GM23338 (cell line): Measurements from ENCODE around the gene MPV17. TPM values are rescaled to one million over a fixed set of nuclear protein-coding genes. Genes with fewer than 3 reads are reported as not detected.

Source experiments
- ATAC-seq: fragments of 200-7000 bp; cut with Tn5 transposase; 3 replicates; pipeline ENCODE4 v1.9.1; 2020
- DNase-seq: peaks from one replicate; pipeline ENCODE4 v3.0.0-alpha.2; 2015; ENCODE audit warnings: low spot score
- H2AFZ ChIP-seq: fragments of 200-600 bp; sonication (generic); 2 replicates; pipeline ENCODE4 v1.8.0; 2016; ENCODE audit warnings: antibody characterized with exemption, mild to moderate bottlenecking, moderate library complexity
- H3F3A ChIP-seq: fragments of 200-600 bp; sonication (generic); replicated peaks from 2 replicates; pipeline ENCODE4 v1.8.0; 2017; ENCODE audit warnings: antibody characterized with exemption, mixed run types, low read depth
- H3K27ac ChIP-seq: fragments of 200-600 bp; sonication (generic); 2 replicates; pipeline ENCODE4 v1.6.1; 2016; ENCODE audit warnings: low read depth
- H3K27me3 ChIP-seq: fragments of 200-600 bp; sonication (generic); 2 replicates; pipeline ENCODE4 v1.8.0; 2016; ENCODE audit warnings: mild to moderate bottlenecking, mixed run types, moderate library complexity; ENCODE audit not compliant: insufficient read depth
- H3K36me3 ChIP-seq: fragments of 200-600 bp; sonication (generic); 2 replicates; pipeline ENCODE4 v1.8.0; 2016; ENCODE audit warnings: mild to moderate bottlenecking; ENCODE audit not compliant: insufficient read depth
- H3K4me1 ChIP-seq: fragments of 200-600 bp; sonication (generic); 2 replicates; pipeline ENCODE4 v1.8.0; 2016; ENCODE audit warnings: mild to moderate bottlenecking, moderate library complexity; ENCODE audit not compliant: insufficient read depth
- H3K4me2 ChIP-seq: fragments of 200-600 bp; sonication (generic); 2 replicates; pipeline ENCODE4 v1.7.1; 2017; ENCODE audit warnings: mixed run types
- H3K4me3 ChIP-seq: fragments of 200-600 bp; sonication (generic); 2 replicates; pipeline ENCODE4 v1.6.1; 2016; ENCODE audit warnings: mixed run types
- H3K79me2 ChIP-seq: fragments of 200-600 bp; sonication (generic); replicated peaks from 2 replicates; pipeline ENCODE4 v1.8.0; 2017; ENCODE audit warnings: mild to moderate bottlenecking; ENCODE audit not compliant: insufficient read depth
- H3K9me2 ChIP-seq: fragments of 200-600 bp; sonication (generic); 2 replicates; pipeline ENCODE4 v1.8.0; 2017; ENCODE audit not compliant: insufficient read depth
- H4K20me1 ChIP-seq: fragments of 200-600 bp; sonication (generic); replicated peaks from 2 replicates; pipeline ENCODE4 v1.8.0; 2017; ENCODE audit warnings: mild to moderate bottlenecking; ENCODE audit not compliant: insufficient read depth
- H3K27ac Mint-ChIP-seq: 2 replicates; pipeline ENCODE4 v1.8.0; 2020; ENCODE audit warnings: inconsistent platforms, mild to moderate bottlenecking, moderate library complexity, mixed read lengths
- H3K27me3 Mint-ChIP-seq: 3 replicates; pipeline ENCODE4 v1.8.0; 2022; ENCODE audit warnings: low read depth, mild to moderate bottlenecking, moderate library complexity, mixed read lengths, inconsistent platforms; ENCODE audit not compliant: insufficient read depth, poor library complexity
- H3K36me3 Mint-ChIP-seq: 3 replicates; pipeline ENCODE4 v1.8.0; 2021; ENCODE audit warnings: low read depth, mild to moderate bottlenecking, inconsistent platforms, moderate library complexity, mixed read lengths
- H3K4me1 Mint-ChIP-seq: 3 replicates; pipeline ENCODE4 v1.8.0; 2020; ENCODE audit warnings: mild to moderate bottlenecking, inconsistent platforms, mixed read lengths
- H3K4me3 Mint-ChIP-seq: 3 replicates; pipeline ENCODE4 v1.8.0; 2021; ENCODE audit warnings: moderate library complexity, mild to moderate bottlenecking, inconsistent platforms, mixed read lengths
- H3K9me3 Mint-ChIP-seq: 3 replicates; pipeline ENCODE4 v1.8.0; 2020; ENCODE audit warnings: moderate library complexity, mild to moderate bottlenecking, inconsistent platforms, mixed read lengths
- CREB1 ChIP-seq: fragments of 250-450 bp; sonication (Bioruptor Pico); IDR thresholded peaks from 2 replicates; pipeline ENCODE4 v1.5.0; 2020; ENCODE audit warnings: low read depth, mild to moderate bottlenecking, moderate library complexity
- CTCF ChIP-seq, 2 experiments: fragments of 200-600 bp in 1 of 2; sonication (generic) in 1 of 2; conservative IDR thresholded peaks; 2 replicates each; pipeline versions ENCODE4 v1.5.1 to v1.6.1; 2016 to 2017; ENCODE audit warnings: antibody characterized with exemption in 2 of 2, low read depth in 2 of 2, mild to moderate bottlenecking in 2 of 2, moderate library complexity in 1 of 2
- NANOG ChIP-seq: IDR thresholded peaks from 2 replicates; pipeline ENCODE4 v1.6.1; 2016; ENCODE audit warnings: antibody characterized with exemption, borderline replicate concordance
- POLR2AphosphoS5 ChIP-seq: IDR thresholded peaks from 2 replicates; pipeline ENCODE4 v1.6.1; 2016; ENCODE audit warnings: antibody characterized with exemption, low read depth
- REST ChIP-seq: IDR thresholded peaks from one replicate; pipeline ENCODE4 v1.6.1; 2018; ENCODE audit warnings: antibody characterized with exemption; ENCODE audit not compliant: unreplicated experiment
- ZNF114 ChIP-seq: fragments of 250-450 bp; sonication (Bioruptor Pico); IDR thresholded peaks from 2 replicates; pipeline ENCODE4 v1.5.0; 2020; ENCODE audit warnings: mild to moderate bottlenecking, moderate library complexity
- polyA plus RNA-seq: library from polyadenylated mRNA; unstranded; fragments of >200 nt; fragmentation: Nextera tagmentation; extraction: Ambion mirVana; gene quantifications from 2 replicates; pipeline ENCODE4 v1.2.1, GENCODE V29; 2016
- total RNA-seq: library from RNA; depleted of rRNA; stranded (reverse); fragments of >200 nt; shearing (Covaris generic); gene quantifications from 2 replicates; pipeline ENCODE4 v1.2.3, GENCODE V29; 2014
- TF ChIP-seq, protein P1 (sequence below): IDR thresholded peaks from 2 replicates; pipeline ENCODE4 v1.6.1; 2016; ENCODE audit warnings: antibody characterized with exemption

MPV17 gene
- total and polyA plus RNA-seq, 2 experiments from 2014 or later = 52.5 to 94.2 TPM

- TF ChIP-seq CTCF (conservative IDR thresholded peaks at IDR 0.05; ENCODE audit: low read depth in 2 of 2) (no peak), NANOG (no peak), ZNF114 (CRISPR knock-in tag) (no peak)
These were observed 40.0 kb upstream of the MPV17 start (continued) for GRCh38 chr2:27362678-27363420.

GRCh38 chr2:27356382-27357181 is 33.7 kb upstream of the MPV17 start, which contains the start of gene GTF3C2:
Gene GTF3C2, minus strand, starts transcription at chr2:27356764. Its CDS starts 13,210 bp downstream, at chr2:27343554.
- Histone ChIP-seq H3K27ac (peak within 1 kb of the TSS; percentile 97), H2AFZ (peak within 1 kb of the TSS; percentile 66; the same call in 1 of the 2 replicates), H3K36me3 (no peaks in the 10 kb centered on the region), H3F3A (peaks cover 13% of the 10 kb centered on the region), H3K79me2 (peaks cover 59% of the 10 kb centered on the region), H3K4me2 (peak within 1 kb of the TSS; percentile 85), H3K4me1 (peaks cover 49% of the 10 kb centered on the region), H3K27me3 (no peaks in the 10 kb centered on the region), H3K4me3 (peak within 1 kb of the TSS; percentile 71), H3K9me2 (peaks cover 3% of the 10 kb centered on the region), H4K20me1 (peaks cover 25% of the 10 kb centered on the region)
- Mint-ChIP-seq H3K4me3 (peak within 1 kb of the TSS; percentile 96), H3K27me3 (peaks cover 9% of the 10 kb centered on the region), H3K9me3 (peaks cover 12% of the 10 kb centered on the region), H3K27ac (peak within 1 kb of the TSS; percentile 99), H3K36me3 (peaks cover 28% of the 10 kb centered on the region), H3K4me1 (peaks cover 37% of the 10 kb centered on the region)
- ATAC-seq = peak; percentile 90
- DNase-seq = peak; percentile 100
- TF ChIP-seq, protein P1, sequence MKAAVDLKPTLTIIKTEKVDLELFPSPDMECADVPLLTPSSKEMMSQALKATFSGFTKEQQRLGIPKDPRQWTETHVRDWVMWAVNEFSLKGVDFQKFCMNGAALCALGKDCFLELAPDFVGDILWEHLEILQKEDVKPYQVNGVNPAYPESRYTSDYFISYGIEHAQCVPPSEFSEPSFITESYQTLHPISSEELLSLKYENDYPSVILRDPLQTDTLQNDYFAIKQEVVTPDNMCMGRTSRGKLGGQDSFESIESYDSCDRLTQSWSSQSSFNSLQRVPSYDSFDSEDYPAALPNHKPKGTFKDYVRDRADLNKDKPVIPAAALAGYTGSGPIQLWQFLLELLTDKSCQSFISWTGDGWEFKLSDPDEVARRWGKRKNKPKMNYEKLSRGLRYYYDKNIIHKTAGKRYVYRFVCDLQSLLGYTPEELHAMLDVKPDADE = peak; percentile 83
- TF ChIP-seq CREB1 (CRISPR knock-in tag) (peak; percentile 96), POLR2AphosphoS5 (peak; percentile 47; the same call in 1 of the 2 replicates), REST (no peak)
